DMS153 treated with DMSO at 0.1 percent for 48 hours (cell line): ENCODE data around the gene ABCB8.

Source experiments
- DNase-seq: peaks from one replicate; lab custom pipeline; 2025; ENCODE audit not compliant: unreplicated experiment; lab: John Stamatoyannopoulos, UW

The ABCB8 gene

DNA sequence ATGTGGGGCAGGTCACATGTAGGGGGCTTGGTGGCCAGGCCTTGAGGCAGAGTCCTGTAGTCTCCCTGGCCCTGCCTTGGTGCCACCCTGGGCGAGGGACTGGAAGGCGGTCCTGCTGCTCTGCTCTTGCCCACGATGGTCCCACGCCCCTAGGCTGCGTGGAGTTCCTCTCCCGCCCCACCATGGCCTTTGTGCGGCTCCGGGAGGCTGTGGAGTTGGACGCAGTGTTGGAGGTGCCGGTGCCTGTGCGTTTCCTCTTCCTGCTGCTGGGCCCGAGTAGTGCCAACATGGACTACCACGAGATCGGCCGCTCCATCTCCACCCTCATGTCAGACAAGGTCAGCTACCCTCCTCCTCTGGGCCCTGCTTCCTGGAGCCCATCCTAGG is 42.3 kb downstream of the ABCB8 start:
- no peak for DNase-seq

- no peak for DNase-seq
Observed at GRCh38 chr7:151071032-151071866, 43.0 kb downstream of the ABCB8 start.

- DNase-seq = no peak
Observed at GRCh38 chr7:151073990-151074389, 45.7 kb downstream of the ABCB8 start.

DNA sequence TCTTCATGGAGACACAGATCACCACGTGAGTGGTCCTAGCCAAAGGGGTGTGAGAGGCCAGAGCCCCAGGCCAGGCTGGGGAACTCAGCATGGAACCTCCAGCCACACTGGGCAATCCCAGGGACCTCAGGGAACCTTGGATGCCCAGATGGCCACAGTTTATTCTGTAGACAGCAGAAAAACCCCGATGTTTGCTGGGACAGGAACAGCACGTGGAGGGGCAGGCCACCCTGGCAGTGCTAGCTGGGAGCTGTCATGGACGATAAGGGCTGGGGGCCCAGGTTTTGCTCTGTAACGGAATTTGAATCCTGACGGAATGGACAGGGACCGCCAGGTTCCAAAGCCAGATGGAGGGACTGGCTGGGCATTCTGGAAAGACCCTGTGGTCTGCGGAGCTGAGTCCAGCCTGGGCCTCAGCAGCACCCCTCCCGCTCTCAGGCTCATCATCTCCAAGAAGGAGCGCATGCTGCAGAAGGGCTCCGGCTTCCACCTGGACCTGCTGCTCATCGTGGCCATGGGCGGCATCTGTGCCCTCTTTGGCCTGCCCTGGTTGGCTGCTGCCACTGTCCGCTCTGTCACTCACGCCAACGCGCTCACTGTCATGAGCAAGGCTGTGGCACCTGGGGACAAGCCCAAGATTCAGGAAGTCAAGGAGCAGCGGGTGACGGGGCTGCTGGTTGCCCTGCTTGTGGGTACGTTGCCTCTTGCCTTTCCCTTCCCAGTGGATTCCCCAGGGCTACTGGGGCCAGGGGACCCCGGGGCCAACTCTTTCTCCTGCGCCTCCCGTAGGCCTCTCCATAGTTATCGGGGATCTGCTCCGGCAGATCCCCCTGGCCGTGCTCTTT is 46.8 kb downstream of the ABCB8 start:
- DNase-seq = no peak

DNA sequence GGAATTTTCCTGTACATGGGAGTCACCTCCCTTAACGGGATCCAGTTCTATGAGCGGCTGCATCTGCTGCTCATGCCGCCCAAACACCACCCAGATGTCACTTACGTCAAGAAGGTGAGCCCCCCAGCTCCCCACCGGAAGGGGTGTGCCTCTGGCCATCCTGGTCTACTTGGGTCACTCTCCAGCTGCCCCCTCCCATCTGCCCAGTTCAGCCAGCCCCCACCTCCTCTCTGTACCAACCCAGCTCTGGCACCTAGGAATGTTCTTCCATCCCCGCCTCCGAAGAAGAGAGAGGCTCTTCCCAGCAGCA is 47.4 kb downstream of the ABCB8 start:
- no peak for DNase-seq

DNA sequence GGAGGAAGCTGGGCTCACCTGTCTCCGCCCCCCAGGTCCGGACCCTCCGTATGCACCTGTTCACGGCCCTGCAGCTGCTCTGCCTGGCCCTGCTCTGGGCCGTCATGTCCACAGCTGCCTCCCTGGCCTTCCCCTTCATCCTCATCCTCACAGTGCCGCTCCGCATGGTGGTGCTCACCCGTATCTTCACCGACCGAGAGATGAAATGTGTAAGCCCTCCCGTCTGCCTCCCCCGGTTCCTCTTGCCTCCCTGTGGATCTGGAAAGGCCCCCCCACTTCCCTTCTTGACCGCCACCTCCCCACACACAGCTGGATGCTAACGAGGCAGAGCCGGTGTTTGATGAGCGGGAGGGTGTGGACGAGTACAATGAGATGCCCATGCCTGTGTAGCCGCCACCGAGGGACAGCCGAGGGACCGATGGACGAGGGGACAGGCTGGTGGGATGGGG is 47.8 kb downstream of the ABCB8 start:
- DNase-seq = no peak

GRCh38 chr7:151076863-151077704 is 48.8 kb downstream of the ABCB8 start:
- DNase-seq = no peak

- no peak for DNase-seq
Observed at GRCh38 chr7:151077705-151078232, 49.5 kb downstream of the ABCB8 start.

DNA sequence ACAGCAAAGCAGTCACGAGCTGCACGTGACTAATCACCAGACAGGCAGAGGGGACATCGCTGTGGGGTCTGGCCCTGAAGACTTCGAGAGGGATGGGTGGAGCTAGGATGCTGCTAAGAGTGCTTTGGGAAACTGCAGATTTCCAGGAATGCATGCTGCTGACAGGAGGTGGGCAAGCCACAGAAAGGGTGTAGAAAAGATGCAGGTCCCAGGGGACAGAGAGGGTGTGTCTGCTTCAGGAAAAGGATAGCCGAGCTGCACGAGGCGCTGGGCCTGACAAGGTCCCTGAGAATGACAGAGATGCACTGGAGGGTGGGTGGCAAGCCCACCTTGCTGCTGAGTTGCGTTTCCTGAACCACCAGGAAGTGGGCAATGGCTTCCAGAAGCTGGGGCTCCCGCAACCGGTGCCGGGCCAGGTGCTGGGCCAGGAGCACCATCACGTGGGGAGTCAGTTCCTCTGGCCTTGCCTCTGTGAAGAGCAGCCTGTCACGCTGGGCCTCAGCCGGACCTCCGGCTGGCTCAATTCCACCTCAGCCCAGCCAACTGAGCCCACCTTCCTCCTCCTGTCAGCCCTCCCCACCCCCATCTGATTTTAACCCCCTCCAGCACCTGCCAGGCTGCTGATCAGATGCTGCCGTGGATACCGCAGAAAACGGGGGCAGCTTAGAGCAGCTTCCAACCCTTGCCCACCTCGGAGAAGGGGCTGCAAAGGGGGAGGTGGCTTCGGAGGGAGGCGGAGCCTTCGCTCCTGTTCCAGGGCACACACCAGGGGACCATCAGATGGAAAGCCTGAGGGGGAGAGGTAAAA is 50.2 kb downstream of the ABCB8 start:
- DNase-seq = no peak

DNA sequence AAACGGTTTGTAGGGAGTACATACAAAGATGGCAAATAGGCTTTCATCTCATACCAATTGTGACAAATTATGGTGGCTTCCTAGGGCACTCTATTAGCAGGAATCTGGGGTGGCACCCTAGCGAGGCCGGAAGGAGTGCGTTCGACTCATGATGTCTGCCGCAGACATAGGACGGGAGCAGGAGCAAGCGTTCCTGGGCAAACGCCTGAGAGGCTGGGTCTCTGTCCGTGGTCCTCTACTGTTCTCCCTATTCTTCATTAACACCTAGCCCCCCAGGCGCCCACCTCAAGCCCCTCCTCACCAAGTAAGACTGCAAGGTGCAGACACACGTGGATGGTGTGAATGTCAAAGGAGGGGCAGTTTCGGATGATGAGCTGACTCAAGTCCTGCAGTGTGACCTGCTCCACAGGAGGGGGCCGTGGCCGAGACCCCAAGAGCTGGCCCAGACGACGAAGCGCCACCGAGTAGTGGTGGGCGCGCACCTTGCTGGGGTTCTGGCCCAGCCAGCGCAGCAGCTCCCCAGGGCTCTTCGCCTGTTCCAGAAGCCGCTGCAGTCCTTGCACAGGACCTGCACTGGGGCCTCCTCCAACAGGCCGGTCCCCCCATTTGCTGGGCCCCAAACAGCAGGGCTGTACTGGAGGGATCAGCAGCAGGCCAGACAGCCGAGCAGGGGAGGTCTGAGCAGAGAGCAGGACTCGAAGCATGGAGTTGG is 51.1 kb downstream of the ABCB8 start:
- DNase-seq = no peak

GRCh38 chr7:151080067-151080521 is 51.8 kb downstream of the ABCB8 start:
- no peak for DNase-seq

DNA sequence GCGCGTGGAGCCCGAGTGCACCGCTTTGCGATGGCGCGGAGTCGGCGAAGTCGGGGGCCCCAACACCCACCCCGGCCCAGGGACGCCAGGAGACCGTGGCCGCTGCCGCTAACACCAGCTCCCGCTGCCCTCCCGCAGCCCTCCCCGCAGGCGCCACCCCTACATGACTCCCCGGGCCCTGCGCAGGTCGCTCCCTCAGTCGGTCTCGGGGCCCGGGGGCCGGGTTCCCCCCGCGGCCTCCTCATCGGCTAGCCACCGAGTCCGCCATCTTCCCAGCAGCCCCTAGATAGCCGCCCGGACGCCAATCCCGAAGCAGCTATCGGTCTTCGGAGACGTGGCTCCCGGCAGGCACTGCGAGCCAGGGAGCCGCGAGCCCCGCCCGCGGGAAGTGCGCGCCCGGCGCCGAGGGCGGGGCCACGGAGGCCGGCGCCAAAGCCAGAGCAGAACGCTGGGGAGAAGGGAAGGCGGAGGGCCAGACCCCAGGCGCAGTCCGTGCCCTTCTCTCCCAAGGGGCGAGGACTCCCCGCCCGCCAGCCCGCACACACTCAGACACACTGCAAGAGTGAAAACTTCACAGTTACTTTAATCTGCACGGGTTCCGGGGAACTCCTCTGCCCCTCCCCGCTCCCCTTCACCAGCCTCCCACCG is 52.4 kb downstream of the ABCB8 start, which contains the start of gene FASTK:
Gene FASTK (minus strand): TSS at position 288 of the 648 bp plus-strand sequence. CDS start 43 bp downstream, at position 245.
- DNase-seq = peak; percentile 76

GRCh38 chr7:151081170-151082101 is 53.2 kb downstream of the ABCB8 start:
- DNase-seq = no peak

DNA sequence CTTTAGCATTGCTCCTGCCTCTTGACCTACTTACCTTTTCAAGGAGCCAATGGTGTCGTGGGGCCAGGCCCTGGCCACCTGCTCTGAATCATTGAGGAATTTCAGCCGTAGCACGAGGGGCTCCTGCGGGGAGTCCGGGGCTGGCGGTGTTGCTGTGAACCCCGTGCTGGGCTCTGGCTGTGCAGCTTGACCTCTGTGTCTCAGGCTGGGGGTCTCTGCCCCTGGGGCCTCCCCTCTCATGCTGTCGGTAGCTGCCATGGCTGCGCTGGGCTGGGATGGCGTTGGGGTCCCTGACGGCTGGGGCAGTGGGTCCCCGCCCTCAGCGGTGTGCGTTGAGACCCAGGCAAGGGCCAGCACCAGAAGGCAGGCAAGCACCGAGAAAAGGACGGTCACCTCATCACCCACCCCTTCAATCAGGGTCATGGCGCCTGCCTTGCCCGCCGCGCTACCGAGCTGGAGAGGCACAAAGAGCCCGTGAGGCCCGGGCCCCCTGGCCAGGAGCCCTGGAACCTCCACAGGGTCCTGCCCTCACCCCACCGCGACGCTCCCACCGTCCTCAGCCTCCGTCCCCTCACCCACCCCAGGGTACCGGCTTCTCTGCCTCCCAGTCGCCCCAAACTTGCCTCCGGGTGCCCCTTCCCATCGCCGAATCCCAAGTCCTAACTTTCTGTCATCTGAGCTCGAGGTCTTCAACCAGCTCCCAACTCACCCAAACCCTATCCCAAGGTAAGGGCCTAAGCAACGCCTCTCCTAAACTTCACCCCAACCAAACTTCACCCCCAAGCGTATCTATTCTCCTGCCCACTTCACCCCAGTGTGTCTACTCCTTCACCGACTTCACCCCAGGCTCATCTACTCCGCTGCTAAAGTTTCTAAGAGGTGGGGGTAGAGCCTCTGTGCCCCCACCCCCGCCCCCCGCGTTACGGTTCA is 54.2 kb downstream of the ABCB8 start:
- DNase-seq = no peak

DNA sequence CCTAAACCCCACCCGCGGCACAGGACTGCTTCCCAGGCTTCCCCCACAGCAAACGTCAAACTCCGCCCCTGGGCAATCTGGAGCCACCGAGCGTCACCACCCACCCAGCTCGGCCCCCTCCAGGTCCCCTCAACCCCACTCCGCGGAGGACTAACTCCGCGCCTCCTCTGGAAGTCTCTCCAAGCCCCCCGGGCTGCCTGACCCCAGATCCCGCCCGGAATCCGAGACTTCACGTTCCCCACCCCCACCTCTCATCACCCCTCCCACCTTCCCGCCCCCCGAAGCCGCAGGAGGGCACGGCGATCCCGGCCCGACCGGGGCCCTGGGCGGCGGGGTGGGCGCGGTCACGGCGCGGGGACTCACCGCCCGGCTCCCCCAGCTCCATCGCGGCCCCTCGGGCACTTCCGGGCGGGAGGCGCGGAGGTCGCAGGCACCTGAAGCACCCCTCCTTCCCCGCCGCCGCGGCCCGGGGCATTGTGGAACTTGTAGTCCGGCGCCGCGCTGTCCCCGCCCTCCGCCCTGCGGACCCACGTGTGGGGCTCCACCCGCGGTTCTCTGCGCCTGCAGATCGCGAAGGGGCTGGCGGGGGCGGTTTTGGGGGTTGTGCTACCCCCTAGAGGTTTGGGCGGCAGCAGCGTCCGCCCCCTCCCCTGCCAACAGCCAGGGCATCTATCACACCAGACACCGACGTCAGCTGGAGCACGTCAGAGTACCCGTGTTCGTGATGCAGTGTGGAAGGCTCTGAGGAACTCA is 55.0 kb downstream of the ABCB8 start, which contains the start of gene TMUB1:
Gene TMUB1 (minus strand): TSS at position 423 of the 753 bp plus-strand sequence. CDS start 930 bp downstream, outside the sequence.
- peak; percentile 29 for DNase-seq

- DNase-seq = no peak
Observed at GRCh38 chr7:151083824-151084160, 55.5 kb downstream of the ABCB8 start.
